ENCODE data around the gene ALKBH8. TPM values are rescaled to one million over a fixed set of nuclear protein-coding genes. Genes with fewer than 3 reads are reported as not detected.
A peak's percentile ranks its signal among the peaks of the same experiment; 100 is the strongest.

Gene ALKBH8
- total and polyA plus RNA-seq, 2 of the 8 experiments (the other 6 are each of a cell fraction or from before 2014, with no cell fraction given): 3.6 to 11.9 TPM

DNA sequence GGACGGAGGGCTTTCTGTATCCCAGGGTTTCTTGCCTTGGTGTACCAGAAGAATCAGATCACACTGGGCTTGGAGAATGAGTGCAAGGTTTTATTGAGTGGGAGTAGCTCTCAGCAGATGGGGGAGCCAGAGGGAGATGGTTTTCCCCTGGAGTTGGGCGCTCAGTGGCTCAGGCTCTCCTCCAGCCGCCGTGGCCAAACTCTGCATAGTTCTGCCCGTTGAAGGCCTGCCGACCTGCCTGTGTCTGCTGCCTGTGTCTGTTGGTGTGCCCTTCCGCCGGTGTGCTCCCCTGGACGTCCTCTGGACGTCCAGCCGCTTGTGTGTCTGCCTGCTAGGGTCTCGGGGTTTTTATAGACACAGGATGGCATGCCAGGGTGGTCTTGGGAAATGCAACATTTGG lies 4.5 kb upstream of the ALKBH8 start:
- Histone ChIP-seq H3K4me1 (replicated peaks in 1 of 4; ENCODE audit: control insufficient read depth in 3 of 4, insufficient read depth in 4 of 4, low read length in 3 of 4) (peaks cover 0 to 6% (median 2%) of the 10 kb centered on the region in 4 experiments; a peak in 1 of 7 replicates), H3K27me3 (replicated peaks in 1 of 4; ENCODE audit: control insufficient read depth in 3 of 4, extremely low read depth in 1 of 4, insufficient read depth in 3 of 4, low read length in 3 of 4) (no peaks in the 10 kb centered on the region), H2BK20ac (ENCODE audit: low read length) (no peak overlapping the region), H3K23me2 (ENCODE audit: low read depth, low read length) (peaks cover 6% of the 10 kb centered on the region), H3K18ac (ENCODE audit: extremely low read depth, low read length) (no peak overlapping the region), H4K20me1 (replicated peaks in 1 of 2; ENCODE audit: control insufficient read depth in 1 of 2, insufficient read depth in 2 of 2, low read length in 2 of 2) (no peaks in the 10 kb centered on the region), H2AK5ac (ENCODE audit: low read depth, low read length) (no peak overlapping the region), H4K8ac (ENCODE audit: extremely low read depth, insufficient read depth, low read length) (peak overlapping the region; percentile 71; the same call in 1 of the 2 replicates), H3K23ac (ENCODE audit: insufficient read length) (no peak overlapping the region), H2BK5ac (ENCODE audit: low read depth, low read length) (no peak overlapping the region), H3K4me2 (ENCODE audit: insufficient read depth in 1 of 2, low read depth in 2 of 2, low read length in 2 of 2) (no peak overlapping the region), H3K79me1 (ENCODE audit: low read depth, low read length) (no peaks in the 10 kb centered on the region), H2AFZ (ENCODE audit: low read length) (peak overlapping the region; percentile 35), H3K79me2 (ENCODE audit: control insufficient read depth in 1 of 2, insufficient read depth in 2 of 2, low read length in 2 of 2) (peaks cover 0 to 1% of the 10 kb centered on the region in 2 experiments; a peak in 1 of 4 replicates), H3K4ac (replicated peaks; ENCODE audit: insufficient read length, low read depth, low read length) (no peak overlapping the region), H3K9me3 (ENCODE audit: insufficient read depth in 2 of 2, low read depth in 1 of 2, low read length in 1 of 2) (no peaks in the 10 kb centered on the region), H2BK120ac (replicated peaks; ENCODE audit: low read depth, low read length) (no peak overlapping the region), H4K5ac (ENCODE audit: insufficient read length, low read depth, low read length) (no peak overlapping the region), H3K4me3 (ENCODE audit: extremely low read depth in 1 of 4, insufficient read depth in 2 of 4, low read depth in 3 of 4, low read length in 4 of 4) (no peak overlapping the region), H2BK15ac (ENCODE audit: low read length) (no peak overlapping the region), H2BK12ac (ENCODE audit: low read depth, low read length) (no peak overlapping the region), H3K36me3 (ENCODE audit: control insufficient read depth in 2 of 4, insufficient read depth in 4 of 4, low read length in 3 of 4) (no peaks in the 10 kb centered on the region), H4K91ac (replicated peaks; ENCODE audit: insufficient read length, low read length) (no peak overlapping the region), H3K56ac (replicated peaks; ENCODE audit: insufficient read length, low read depth, low read length) (no peak overlapping the region), H3K27ac (ENCODE audit: low read depth, low read length) (no peak overlapping the region), H3K9ac (replicated peaks in 1 of 4; ENCODE audit: extremely low read depth in 1 of 4, low read depth in 3 of 4, low read length in 3 of 4) (no peak overlapping the region), H3K14ac (ENCODE audit: insufficient read length) (no peak overlapping the region)
- FAIRE-seq (no peak), DNase-seq (ENCODE audit: low read depth in 1 of 2, low spot score in 2 of 2) (no peak)
- no peak for TF ChIP-seq SAP30 (IDR thresholded peaks at IDR 0.05; ENCODE audit: insufficient read depth, insufficient replicate concordance, low read length)
- no peak for TF ChIP-seq POLR2A (IDR thresholded peaks at IDR 0.05; ENCODE audit: control extremely low read depth in 1 of 2, low read depth in 2 of 2, low read length in 2 of 2)
- peak in 1 of 3 experiments; percentile 0; a peak in 1 of 4 replicates for TF ChIP-seq CTCF (IDR thresholded peaks at IDR 0.05; ENCODE audit: control extremely low read depth in 1 of 3, insufficient read depth in 1 of 3, low read depth in 1 of 3, low read length in 3 of 3)
- no peak for TF ChIP-seq RXRA (IDR thresholded peaks at IDR 0.05; ENCODE audit: insufficient read depth, low read depth, low read length)
- TF ChIP-seq FOSL1 (IDR thresholded peaks at IDR 0.05; ENCODE audit: insufficient read depth, low read depth, low read length): no peak
- no peak for TF ChIP-seq ASH2L (IDR thresholded peaks at IDR 0.05; ENCODE audit: low read length)
- 88% methylated on average over 12 of the region's 12 CpGs; no CpG with 5 or more reads in 1 of the 2 experiments for WGBS, 2 experiments (ENCODE audit: extremely low coverage in 1 of 2, insufficient coverage in 1 of 2, insufficient read length in 1 of 2, insufficient replicate concordance in 2 of 2, low coverage in 1 of 2, low lambda C conversion rate in 2 of 2, missing lambda C conversion rate in 1 of 2)
- CTCF ChIA-PET (ENCODE audit: partially characterized antibody): interaction anchor here (1.0 to 25.0 kb wide), 4 partner anchors 11 to 115 kb away, joined by 5 to 398 read pairs (median 5); no protein-coding TSS in a partner anchor
- POLR2A ChIA-PET (ENCODE audit: partially characterized antibody): no interaction called here
